Common myeloid progenitor, CD34-positive (primary cell): ENCODE measurements around the gene ITGB5.

Source experiments
- CTCF ChIA-PET: fragments of 350-600 bp; sonication (Branson Sonifier 250); formaldehyde crosslinking; loops from one replicate; lab custom pipeline; 2021; ENCODE audit warnings: antibody characterized with exemption; lab: Charles Lee
- POLR2A ChIA-PET: fragments of 350-600 bp; sonication (Branson Sonifier 250); formaldehyde crosslinking; loops from one replicate; lab custom pipeline; 2021; ENCODE audit warnings: antibody characterized with exemption; lab: Charles Lee
- DNase-seq, 3 donors: peaks; one replicate each; pipeline versions ENCODE4 v3.0.0 to v3.0.0-alpha.2; 2013
- H3K27ac ChIP-seq, 2 experiments: 1 replicate in 1 of 2; 2 replicates in 1 of 2; pipeline ENCODE4 v1.7.0; 2013; ENCODE audit warnings: inconsistent platforms in 2 of 2, low read length in 2 of 2, mild to moderate bottlenecking in 2 of 2, low read depth in 1 of 2, moderate library complexity in 1 of 2; ENCODE audit not compliant: severe bottlenecking in 2 of 2, insufficient read depth in 1 of 2, poor library complexity in 1 of 2
- H3K27me3 ChIP-seq, 5 experiments: replicated peaks in 2 of 5; 1 replicate in 3 of 5; 2 replicates in 2 of 5; pipeline versions ENCODE4 v1.6.1 to v1.7.0; 2013; ENCODE audit warnings: low read length in 4 of 5, mild to moderate bottlenecking in 2 of 5, moderate library complexity in 2 of 5, inconsistent platforms in 1 of 5; ENCODE audit not compliant: insufficient read depth in 5 of 5, control insufficient read depth in 4 of 5
- H3K36me3 ChIP-seq, 4 experiments: 1 replicate in 2 of 4; 2 replicates in 2 of 4; pipeline versions ENCODE4 v1.6.1 to v1.7.0; 2013; ENCODE audit warnings: low read length in 3 of 4, control low read depth in 1 of 4, mild to moderate bottlenecking in 1 of 4; ENCODE audit not compliant: control insufficient read depth in 4 of 4, insufficient read depth in 4 of 4
- H3K4me1 ChIP-seq, 4 experiments: 1 replicate in 3 of 4; 2 replicates in 1 of 4; pipeline versions ENCODE4 v1.6.1 to v1.7.1; 2013; ENCODE audit warnings: low read length in 3 of 4, mild to moderate bottlenecking in 3 of 4, control low read depth in 1 of 4, inconsistent platforms in 1 of 4, moderate library complexity in 1 of 4; ENCODE audit not compliant: control insufficient read depth in 4 of 4, insufficient read depth in 4 of 4; ENCODE audit errors: control extremely low read depth in 1 of 4
- H3K4me3 ChIP-seq, 7 experiments: 1 replicate in 4 of 7; 2 replicates in 3 of 7; pipeline versions ENCODE4 v1.5.1 to v1.7.0; 2013; ENCODE audit warnings: mild to moderate bottlenecking in 7 of 7, low read length in 6 of 7, moderate library complexity in 6 of 7, inconsistent platforms in 2 of 7, low read depth in 2 of 7, control low read depth in 1 of 7; ENCODE audit not compliant: insufficient read depth in 4 of 7, control insufficient read depth in 1 of 7; ENCODE audit errors: extremely low read depth in 1 of 7
- H3K9me3 ChIP-seq, 5 experiments: 1 replicate in 4 of 5; 2 replicates in 1 of 5; pipeline versions ENCODE4 v1.6.1 to v1.7.1; 2013; ENCODE audit warnings: low read length in 4 of 5, mild to moderate bottlenecking in 2 of 5, inconsistent platforms in 1 of 5, low read depth in 1 of 5, moderate library complexity in 1 of 5; ENCODE audit not compliant: control insufficient read depth in 4 of 5, insufficient read depth in 2 of 5; ENCODE audit errors: control extremely low read depth in 1 of 5
- WGBS: methylation state at CpG from one replicate; pipeline ENCODE4 v1.1.5; 2013; ENCODE audit not compliant: insufficient coverage; 5-methylcytosine and 5-hydroxymethylcytosine counted together

Gene ITGB5

GRCh38 chr3:124768812-124769211 lies 118.4 kb downstream of the ITGB5 start:
- peaks cover 0 to 2% (median 1%) of the 10 kb centered on the region in 5 experiments for H3K27me3 ChIP-seq
- POLR2A ChIA-PET = no interaction called here
- peaks cover 3 to 21% (median 11%) of the 10 kb centered on the region in 4 experiments for H3K4me1 ChIP-seq
- CTCF ChIA-PET = interaction anchor here (1.0 to 6.8 kb wide), 8 partner anchors 8 to 146 kb away, joined by 3 to 50 read pairs (median 4); no protein-coding TSS in a partner anchor
- H3K9me3 ChIP-seq = no peaks in the 10 kb centered on the region
- H3K4me3 ChIP-seq = no peak overlapping the region
- no peaks in the 10 kb centered on the region for H3K36me3 ChIP-seq
- no peak overlapping the region for H3K27ac ChIP-seq
- DNase-seq = peak in 2 of 3 donors; percentile 52 to 55
- WGBS = 51% methylated on average over 6 of the region's 7 CpGs

- no peak for DNase-seq
- Histone ChIP-seq H3K27me3 (peaks cover 0 to 2% (median 0%) of the 10 kb centered on the region in 5 experiments), H3K4me1 (peaks cover 3 to 21% (median 10%) of the 10 kb centered on the region in 4 experiments), H3K4me3 (no peak overlapping the region), H3K27ac (no peak overlapping the region), H3K9me3 (no peaks in the 10 kb centered on the region), H3K36me3 (no peaks in the 10 kb centered on the region)
- CTCF ChIA-PET = interaction anchor here (0.9 to 10.3 kb wide), 13 partner anchors 7 to 818 kb away, joined by 3 to 148 read pairs (median 3); no protein-coding TSS in a partner anchor
- POLR2A ChIA-PET = no interaction called here
- WGBS = 93% methylated on average over 6 of the region's 6 CpGs
These were observed 119.5 kb downstream of the ITGB5 start for GRCh38 chr3:124767691-124768090.

- Histone ChIP-seq H3K27me3 (peaks cover 0 to 2% (median 0%) of the 10 kb centered on the region in 5 experiments), H3K4me1 (peaks cover 0 to 19% (median 8%) of the 10 kb centered on the region in 4 experiments), H3K27ac (no peak overlapping the region), H3K36me3 (no peaks in the 10 kb centered on the region), H3K4me3 (no peak overlapping the region), H3K9me3 (no peaks in the 10 kb centered on the region)
- 86% methylated on average over 4 of the region's 5 CpGs for WGBS
- DNase-seq = no peak
- CTCF ChIA-PET = interaction anchor here (0.9 to 10.3 kb wide), 12 partner anchors 12 to 818 kb away, joined by 3 to 148 read pairs (median 3); no protein-coding TSS in a partner anchor
- POLR2A ChIA-PET = no interaction called here
These were observed 119.9 kb downstream of the ITGB5 start for GRCh38 chr3:124767264-124767663.

GRCh38 chr3:124766113-124767095 lies 120.8 kb downstream of the ITGB5 start:
- ChIA-PET CTCF (interaction anchor here (1.0 to 10.3 kb wide), 8 partner anchors 13 to 160 kb away, joined by 3 to 148 read pairs (median 5); no protein-coding TSS in a partner anchor), POLR2A (no interaction called here)
- Histone ChIP-seq H3K4me3 (no peak overlapping the region), H3K27me3 (peaks cover 0 to 2% (median 0%) of the 10 kb centered on the region in 5 experiments), H3K36me3 (no peaks in the 10 kb centered on the region), H3K4me1 (peaks cover 0 to 15% (median 8%) of the 10 kb centered on the region in 4 experiments), H3K9me3 (no peaks in the 10 kb centered on the region), H3K27ac (no peak overlapping the region)
- WGBS = 98% methylated on average over 14 of the region's 16 CpGs
- DNase-seq = no peak

GRCh38 chr3:124765197-124765840 lies 121.8 kb downstream of the ITGB5 start:
- Histone ChIP-seq H3K27ac (no peak overlapping the region), H3K4me1 (peaks cover 0 to 11% (median 7%) of the 10 kb centered on the region in 4 experiments), H3K4me3 (no peak overlapping the region), H3K27me3 (peaks cover 0 to 2% (median 0%) of the 10 kb centered on the region in 5 experiments), H3K9me3 (no peaks in the 10 kb centered on the region), H3K36me3 (no peaks in the 10 kb centered on the region)
- ChIA-PET POLR2A (interaction anchor here (0.7 kb wide), 1 partner anchor 132 kb away, joined by 7 read pairs; no protein-coding TSS in a partner anchor), CTCF (interaction anchor here (1.2 to 10.3 kb wide), 2 partner anchors 137 to 161 kb away, joined by 3 to 148 read pairs; no protein-coding TSS in a partner anchor)
- WGBS = 100% methylated on average over 3 of the region's 5 CpGs
- no peak for DNase-seq

- no peaks in the 10 kb centered on the region for H3K9me3 ChIP-seq
- ChIA-PET POLR2A (no interaction called here), CTCF (interaction anchor here (1.0 to 10.3 kb wide), 3 partner anchors 138 to 161 kb away, joined by 3 to 148 read pairs (median 3); no protein-coding TSS in a partner anchor)
- H3K27ac ChIP-seq = no peak overlapping the region
- peak in 2 of 3 donors; percentile 19 to 30 for DNase-seq
- 61% methylated on average over 4 of the region's 5 CpGs for WGBS
- peaks cover 0 to 2% (median 0%) of the 10 kb centered on the region in 5 experiments for H3K27me3 ChIP-seq
- H3K4me3 ChIP-seq = no peak overlapping the region
- peaks cover 0 to 11% (median 7%) of the 10 kb centered on the region in 4 experiments for H3K4me1 ChIP-seq
- H3K36me3 ChIP-seq = no peaks in the 10 kb centered on the region
These were observed 122.4 kb downstream of the ITGB5 start for GRCh38 chr3:124764746-124765145.
